Vagina (tissue), 2 donors: ENCODE measurements around the gene TRIM66.

Experiments used
- POLR2A ChIP-seq, 2 donors: fragments of 450-650 bp; IDR thresholded peaks; one replicate each; pipeline ENCODE4 v1.6.1; 2017; ENCODE audit warnings: antibody characterized with exemption in 2 of 2, mild to moderate bottlenecking in 2 of 2, moderate library complexity in 2 of 2
- POLR2AphosphoS5 ChIP-seq, 2 donors: sonication (generic); formaldehyde crosslinking; IDR thresholded peaks; one replicate each; pipeline ENCODE4 v1.9.0; 2017; ENCODE audit warnings: antibody characterized with exemption in 2 of 2, mild to moderate bottlenecking in 2 of 2, low read depth in 1 of 2; ENCODE audit not compliant: insufficient read depth in 1 of 2
- TF ChIP-seq, protein P1 (sequence below), 3 experiments: fragments of 450-650 bp in 2 of 3; fragments of 200-600 bp in 1 of 3; sonication (generic) in 1 of 3; IDR thresholded peaks; one replicate each; pipeline ENCODE4 v1.5.1; 2017 to 2019; ENCODE audit warnings: antibody characterized with exemption in 3 of 3, mild to moderate bottlenecking in 2 of 3, moderate library complexity in 2 of 3

DNA sequence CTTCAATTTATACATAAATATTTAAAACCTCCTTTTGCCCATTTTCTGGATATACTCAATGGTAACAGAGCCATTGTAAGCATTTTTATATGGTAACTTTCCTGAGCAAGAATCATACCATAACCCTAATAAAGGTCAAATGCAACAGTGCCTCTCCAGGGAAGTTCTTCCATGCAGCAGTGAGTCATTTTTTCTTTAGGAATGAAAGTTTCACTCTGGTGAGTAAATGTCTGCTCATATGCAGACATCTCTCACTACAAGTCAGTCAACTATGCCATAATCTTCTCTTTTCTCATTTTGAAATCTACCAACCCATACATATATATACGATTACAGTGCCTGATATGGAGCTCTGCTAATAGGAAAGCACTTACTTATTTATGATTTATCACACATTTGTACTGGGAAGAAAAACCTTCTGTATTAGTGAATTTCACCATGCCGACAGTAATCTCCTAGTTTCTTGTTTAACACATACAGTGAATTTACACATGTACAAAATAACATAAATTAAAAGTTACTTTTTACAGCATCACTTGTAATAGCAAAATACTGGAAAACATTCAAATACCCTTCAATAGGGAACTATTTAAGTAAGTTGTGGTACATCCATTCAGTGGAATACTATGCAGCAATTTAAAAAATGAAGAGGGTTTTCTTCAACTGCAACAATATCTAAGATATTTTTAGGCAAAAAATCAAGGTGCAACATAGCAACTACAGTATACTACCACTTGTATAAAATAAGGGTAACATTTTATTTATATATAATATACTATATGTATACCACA is 104.5 kb downstream of the TRIM66 start:
- TF ChIP-seq, protein P1, sequence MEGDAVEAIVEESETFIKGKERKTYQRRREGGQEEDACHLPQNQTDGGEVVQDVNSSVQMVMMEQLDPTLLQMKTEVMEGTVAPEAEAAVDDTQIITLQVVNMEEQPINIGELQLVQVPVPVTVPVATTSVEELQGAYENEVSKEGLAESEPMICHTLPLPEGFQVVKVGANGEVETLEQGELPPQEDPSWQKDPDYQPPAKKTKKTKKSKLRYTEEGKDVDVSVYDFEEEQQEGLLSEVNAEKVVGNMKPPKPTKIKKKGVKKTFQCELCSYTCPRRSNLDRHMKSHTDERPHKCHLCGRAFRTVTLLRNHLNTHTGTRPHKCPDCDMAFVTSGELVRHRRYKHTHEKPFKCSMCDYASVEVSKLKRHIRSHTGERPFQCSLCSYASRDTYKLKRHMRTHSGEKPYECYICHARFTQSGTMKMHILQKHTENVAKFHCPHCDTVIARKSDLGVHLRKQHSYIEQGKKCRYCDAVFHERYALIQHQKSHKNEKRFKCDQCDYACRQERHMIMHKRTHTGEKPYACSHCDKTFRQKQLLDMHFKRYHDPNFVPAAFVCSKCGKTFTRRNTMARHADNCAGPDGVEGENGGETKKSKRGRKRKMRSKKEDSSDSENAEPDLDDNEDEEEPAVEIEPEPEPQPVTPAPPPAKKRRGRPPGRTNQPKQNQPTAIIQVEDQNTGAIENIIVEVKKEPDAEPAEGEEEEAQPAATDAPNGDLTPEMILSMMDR (IDR thresholded peaks at IDR 0.05), result no peak
- no peak for TF ChIP-seq POLR2A (IDR thresholded peaks at IDR 0.05)
- TF ChIP-seq POLR2AphosphoS5 (IDR thresholded peaks at IDR 0.05; ENCODE audit: insufficient read depth in 1 of 2, low read depth in 1 of 2), result no peak
